Fibroblast of skin of scalp (primary cell): ENCODE data around the gene MYO1D.
A peak's percentile ranks its signal among the peaks of the same experiment; 100 is the strongest.
"Not testable (repeated sequence)": the region's sequence is repeated elsewhere in the genome, so short reads cannot be mapped to it uniquely, and the experiment has no call there.

Experiments
- DNase-seq: peaks from one replicate; pipeline ENCODE4 v3.0.0-alpha.2; 2013

MYO1D gene

DNA sequence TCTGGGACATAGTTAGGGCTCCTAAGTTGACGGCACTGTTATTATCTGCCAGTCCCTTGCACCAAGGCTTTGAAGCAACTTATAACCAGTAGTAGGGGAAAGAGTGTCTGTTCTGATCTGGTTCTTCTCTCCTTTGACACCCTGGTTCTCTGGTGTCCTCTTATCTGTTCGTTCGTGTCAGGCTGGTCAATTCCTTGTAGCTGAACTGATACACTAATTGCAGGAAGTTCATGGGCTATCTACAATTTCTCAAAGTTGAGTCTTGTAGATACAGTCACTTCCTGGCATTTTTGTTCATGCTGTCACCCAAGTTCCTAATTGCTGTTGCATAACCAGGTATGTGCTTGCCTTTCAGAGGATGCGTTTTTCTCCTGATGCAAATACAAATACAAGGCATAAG, 17.3 kb upstream of the MYO1D start:
- no peak for DNase-seq

DNA sequence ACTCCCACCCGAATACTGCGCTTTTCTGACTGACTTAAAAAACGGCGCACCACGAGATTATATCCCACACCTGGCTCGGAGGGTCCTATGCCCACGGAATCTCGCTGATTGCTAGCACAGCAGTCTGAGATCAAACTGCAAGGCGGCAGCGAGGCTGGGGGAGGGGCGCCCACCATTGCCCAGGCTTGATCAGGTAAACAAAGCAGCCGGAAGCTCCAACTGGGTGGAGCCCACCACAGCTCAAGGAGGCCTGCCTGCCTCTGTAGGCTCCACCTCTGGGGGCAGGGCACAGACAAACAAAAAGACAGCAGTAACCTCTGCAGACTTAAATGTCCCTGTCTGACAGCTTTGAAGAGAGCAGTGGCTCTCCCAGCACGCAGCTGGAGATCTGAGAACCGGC, 10.5 kb upstream of the MYO1D start:
- not testable (repeated sequence) for DNase-seq

DNA sequence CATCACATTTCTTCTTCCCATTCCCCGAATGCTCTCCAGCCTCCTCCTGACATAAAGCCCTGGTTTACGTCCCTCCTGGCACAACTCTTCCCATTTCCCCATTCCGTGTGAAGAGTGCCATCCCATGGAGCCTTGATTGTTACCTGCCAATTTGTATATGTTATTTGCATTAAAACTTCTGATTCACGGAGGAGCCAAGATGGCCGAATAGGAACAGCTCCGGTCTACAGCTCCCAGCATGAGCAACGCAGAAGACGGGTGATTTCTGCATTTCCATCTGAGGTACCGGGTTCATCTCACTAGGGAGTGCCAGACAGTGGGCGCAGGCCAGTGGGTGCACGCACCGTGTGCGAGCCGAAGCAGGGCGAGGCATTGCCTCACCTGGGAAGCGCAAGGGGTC, 10.0 kb upstream of the MYO1D start:
- not testable (repeated sequence) for DNase-seq

DNA sequence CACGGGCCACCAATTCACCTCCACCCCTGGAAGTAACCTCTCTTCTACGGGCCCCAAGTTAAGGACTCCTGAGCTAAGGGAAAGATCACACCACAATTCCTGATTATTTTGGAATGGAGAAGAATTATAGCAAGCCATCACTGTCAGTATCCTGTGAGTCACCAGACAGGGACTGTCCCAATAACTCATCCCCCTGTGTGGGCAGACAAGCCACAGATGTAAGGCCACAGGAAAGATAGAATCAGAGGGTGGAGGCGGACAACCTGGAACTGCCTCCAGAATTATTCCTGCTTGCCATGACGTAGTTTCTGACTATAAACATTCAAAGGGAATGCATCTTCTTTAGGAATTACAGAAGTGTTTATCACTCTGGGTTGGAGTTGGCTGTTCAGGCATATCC, 5.8 kb upstream of the MYO1D start:
- peak; percentile 20 for DNase-seq

DNA sequence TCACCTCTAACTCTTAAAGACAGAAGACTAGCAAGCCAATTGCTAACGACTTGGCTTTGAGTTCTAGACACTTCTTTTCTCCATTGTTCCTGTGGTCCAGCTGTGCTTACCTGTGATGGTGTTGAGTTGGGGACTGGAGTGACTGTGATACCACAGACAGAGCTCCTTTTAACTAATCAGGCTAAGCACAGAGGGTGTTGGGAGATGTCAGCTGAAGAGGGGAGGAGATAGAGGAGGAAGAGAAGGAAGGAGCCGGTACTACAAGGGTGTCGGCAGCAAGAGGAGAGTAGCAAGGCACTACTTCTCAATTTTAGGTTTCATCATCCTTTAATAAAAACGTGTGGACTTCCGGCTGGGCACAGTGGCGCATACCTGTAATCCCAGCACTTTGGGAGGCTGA, 5.1 kb upstream of the MYO1D start:
- DNase-seq = no peak

DNA sequence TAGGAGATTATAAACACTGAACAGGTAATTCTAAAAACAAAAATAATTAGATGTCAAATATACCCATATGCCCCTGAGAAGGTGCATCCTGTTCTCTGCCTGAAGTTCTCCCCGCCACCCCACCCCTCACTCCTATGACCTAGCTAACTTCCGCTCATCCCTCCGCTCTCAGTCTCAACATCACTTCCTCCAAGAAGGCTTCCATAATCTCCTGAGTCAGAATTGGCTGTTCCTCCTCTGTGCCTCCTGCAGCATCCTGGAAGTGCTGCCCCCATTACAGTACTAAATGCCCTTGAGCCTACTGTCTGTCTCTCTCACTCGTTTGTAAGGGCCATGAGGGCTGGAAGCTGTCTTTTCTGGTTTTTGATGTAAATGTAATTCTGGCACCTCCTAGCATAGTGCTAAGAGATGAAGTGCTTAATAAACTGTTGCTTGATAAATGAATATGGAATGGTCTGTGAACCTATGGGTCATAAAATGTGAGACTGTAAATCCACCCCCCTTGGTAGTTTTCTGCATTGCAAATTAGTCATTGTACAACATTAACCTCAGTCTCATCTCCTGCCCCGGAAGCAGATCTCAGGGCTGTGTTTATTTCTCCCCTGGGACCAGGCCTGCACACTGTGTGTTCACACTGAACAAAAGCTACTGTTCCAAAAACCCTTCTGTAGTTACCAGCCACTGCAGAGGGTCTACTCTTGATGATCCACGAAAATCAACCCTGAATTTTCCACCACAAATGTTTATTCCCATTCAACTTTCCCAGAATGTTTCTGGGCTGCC, 3.9 kb upstream of the MYO1D start:
- peak; percentile 23 for DNase-seq

DNA sequence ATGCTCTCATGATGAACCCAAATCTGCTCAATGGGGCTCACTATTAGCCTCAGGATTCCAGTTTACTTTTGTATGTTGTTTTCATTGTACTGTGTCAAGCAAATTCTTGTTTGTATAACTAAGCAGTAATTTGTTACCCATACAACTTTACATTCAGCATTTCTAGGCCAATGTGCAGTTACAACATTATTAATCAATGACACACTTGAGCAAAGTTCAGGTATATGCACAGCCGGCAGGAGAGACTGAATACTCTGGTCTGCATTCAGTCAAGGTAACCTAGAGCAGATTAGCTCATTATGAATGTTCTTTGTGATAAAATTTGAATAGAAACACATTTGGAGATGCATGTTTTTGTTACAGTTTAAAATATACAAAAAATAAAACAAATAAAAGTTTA, 2.2 kb upstream of the MYO1D start:
- no peak for DNase-seq

DNA sequence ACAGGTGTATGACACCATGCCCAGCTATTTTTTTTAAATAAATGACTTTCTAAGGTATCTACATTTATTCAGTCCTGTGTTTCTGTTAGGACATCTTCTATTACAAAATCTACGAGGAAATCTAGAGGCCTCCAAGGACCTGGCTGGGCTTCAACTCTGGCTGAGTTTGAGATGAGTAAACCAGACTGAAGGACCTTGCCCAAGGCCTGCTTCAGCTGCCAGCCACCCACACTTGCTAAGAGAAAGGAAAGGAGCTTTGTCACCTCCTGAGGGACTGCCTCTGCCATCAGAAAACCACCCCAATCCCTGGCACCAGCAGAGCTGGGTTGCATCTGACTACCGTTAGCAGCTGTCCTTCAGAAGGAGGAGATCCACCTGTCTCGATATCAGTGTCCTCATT, 1.3 kb upstream of the MYO1D start:
- peak; percentile 25 for DNase-seq

DNA sequence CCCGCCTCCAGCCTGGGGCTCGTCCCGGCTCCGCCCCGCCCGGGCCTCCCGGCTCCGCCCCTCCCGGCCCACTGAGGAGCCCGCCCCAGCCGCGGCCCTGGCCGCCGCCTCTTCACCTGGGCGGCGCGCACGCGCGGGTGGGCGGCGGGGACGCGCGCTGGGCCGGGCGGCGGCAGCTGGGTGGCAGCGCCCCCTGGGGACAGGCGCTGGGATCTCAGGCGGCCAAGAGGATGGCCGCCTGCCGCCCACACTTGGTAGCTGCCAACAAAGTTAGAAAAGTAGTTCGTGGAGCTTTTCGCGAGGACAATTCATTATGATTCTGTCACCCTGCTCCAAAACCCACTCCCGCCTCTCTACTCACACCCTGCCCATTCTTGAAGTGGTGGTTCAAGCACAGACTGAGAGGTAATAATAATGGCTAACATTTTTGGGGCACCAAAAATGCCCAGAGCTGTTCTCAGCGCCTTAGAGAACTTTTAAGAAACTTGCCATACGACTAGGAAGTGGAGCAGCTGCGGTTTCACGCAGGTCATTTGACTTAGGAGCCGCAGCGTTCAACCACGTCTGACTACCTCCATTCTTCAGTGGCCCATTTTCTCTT, 340 bp upstream of the MYO1D start:
- DNase-seq = peak; percentile 93

DNA sequence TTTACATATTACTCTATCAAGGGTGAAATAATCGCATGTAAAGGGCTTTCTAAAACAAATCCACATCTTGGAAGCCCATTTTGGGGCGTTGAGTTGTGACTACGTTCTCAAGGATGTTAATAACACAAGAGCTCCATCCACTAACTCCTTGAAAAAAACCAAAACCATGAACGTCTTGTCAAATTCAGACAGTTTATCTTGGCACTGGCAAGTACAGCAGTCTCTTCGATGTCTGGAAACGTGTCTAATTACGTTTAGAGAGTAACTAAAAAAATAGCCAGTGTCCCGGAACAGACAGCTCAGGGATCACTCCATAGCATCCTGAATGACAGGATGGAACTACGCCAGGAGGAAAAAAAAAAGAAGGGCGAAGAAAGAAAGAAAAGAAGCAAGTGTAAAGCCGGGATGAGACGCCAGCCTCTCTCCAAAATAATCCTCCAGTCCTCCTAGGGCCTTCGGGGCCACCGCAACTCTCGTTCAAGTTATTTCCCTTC, 954 bp downstream of the MYO1D start:
- DNase-seq = peak; percentile 68

DNA sequence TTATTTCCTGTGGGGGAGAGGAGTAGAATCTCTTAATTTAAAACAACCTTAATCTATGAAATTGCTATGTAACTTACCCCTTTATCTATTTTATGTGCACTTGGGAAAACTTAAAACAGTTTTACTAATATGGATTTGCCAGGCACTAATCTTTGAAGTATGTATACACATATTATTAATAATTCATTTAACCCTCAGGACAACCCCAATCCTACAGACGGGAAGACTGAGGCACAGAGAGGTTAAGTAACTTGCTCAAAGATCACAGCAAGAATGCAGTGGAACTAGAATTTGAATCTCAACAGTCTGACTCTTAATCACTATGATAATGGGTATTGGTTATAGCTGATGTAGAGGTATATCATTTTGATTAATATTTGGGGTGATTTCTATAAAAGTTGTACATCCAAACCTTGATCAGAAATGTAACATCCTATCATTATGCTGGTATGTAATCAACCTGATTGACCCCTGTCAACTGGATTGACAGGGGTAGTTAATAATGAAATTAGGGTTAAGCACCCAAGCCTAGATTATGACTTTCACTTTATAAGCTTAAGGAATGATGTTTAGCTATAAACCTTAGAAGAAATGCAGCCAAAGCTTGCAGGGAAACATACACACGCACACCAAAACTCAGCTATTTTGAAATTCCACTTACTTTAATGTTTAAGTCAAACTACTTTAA, 1.6 kb downstream of the MYO1D start:
- no peak for DNase-seq

DNA sequence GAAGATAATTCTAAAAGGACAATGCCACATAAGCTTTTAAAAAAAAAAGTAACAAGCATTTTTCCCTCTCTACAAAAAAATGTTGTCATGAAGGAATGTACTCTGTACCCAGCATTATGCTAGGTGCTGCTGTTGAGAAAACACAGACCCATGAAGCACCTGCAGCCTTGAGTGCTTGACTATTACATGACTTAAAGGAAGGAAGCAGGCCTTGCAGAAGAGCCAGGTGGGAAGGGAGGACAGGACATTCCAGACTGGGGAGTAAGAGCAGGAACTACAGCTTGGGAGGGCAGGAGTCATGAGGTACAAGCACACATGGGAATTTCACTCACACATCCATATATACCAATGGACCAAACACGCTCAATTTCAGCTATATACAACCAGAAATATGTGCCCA, 3.8 kb downstream of the MYO1D start:
- DNase-seq = no peak

DNA sequence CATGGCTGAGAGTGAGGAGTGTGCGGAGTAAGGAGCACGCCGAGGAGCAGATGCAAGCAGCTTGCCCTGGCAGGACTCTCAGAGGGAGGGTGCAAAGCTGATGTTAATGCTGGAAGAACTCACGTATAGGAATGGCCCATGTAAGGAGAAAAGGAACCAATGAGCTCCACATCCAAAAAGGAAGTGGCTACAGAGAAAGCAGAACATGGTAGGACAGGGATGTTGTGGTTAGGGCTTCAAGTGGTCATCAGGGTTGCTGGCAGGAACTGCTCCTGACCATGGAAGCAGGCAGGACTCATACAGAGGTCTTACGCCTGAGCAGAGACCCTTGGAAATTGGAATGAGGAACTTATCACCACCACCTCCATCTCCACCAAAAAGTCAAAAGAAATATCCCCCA, 5.2 kb downstream of the MYO1D start:
- no peak for DNase-seq

DNA sequence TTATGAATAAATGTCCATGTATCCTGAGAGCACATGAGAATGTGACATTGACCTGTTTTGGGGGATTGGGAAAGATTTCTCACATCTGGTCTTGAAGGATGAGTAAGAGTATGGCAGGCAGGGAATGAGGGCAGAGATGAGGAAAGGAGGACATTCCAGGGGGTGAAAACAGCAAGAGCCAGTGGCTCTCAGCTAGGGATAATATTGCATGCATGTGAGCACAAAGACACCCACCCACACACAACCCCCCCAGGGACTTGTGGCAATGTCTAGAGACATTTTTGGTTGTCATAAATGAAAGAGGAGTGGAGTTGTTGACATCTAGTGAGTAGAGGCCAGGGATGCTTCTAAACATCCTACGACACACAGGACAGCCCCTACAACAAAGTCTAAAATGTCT, 6.0 kb downstream of the MYO1D start:
- DNase-seq = peak; percentile 95

DNA sequence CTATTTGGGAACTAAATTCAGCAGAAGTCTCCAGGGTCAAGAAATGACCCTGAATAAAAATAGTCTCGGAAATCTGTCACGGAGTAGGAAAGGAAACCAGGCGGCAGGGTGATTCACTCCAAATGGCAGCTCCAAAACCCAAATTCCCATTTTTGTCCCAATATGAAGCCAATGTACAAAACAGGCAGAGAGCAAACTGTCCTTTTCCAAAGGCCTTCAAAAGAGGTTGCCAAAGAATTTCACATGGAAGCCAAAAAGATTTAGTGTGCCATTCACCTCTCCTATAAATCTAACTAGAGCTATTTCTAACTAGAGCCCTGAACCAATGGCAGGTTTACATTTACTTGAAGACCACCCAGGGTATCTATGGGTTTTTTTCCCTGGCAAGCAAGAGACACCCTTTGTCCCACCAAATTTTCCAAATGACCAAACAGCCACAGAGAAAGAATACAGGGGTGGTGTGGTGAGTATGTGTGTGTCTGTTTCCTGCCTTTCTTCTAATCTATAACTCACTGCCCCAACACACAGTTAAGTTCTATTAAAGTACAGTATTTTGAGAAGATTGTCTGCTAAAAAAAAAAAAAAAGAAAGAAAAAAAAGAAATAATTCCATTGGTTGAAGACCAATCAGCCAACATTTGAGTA, 6.8 kb downstream of the MYO1D start:
- peak; percentile 62 for DNase-seq

DNA sequence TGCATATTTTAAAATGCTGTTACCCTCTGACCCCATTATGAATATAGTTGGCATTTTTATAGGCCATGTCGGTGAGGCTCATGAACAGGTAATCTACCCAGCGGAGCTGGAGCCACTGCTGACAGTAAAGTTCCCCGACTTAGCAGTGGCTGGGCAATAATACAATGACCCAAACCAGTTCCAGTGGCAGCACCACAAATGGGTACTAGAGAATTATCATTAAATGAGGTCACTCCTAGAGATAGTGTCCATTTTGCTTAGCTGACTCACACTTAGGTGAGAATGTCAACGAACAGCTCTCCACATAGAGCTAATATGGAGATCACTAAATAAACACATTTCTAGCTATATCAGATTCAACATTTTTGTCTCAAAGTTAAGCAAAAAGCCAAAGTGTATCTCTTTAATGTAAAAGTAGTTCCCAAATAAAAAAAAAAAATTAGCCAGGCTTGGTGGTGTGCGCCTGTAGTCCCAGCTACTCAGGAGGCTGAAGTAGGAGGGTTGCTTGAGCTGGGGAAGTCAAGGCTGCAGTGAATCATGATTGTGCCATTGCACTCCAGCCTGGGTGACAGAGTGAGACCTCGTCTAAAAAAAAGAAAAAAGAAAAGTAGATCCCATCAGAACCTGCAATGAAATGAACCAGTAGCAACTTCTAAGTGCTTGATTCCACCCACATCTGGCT, 7.4 kb downstream of the MYO1D start:
- no peak for DNase-seq

DNA sequence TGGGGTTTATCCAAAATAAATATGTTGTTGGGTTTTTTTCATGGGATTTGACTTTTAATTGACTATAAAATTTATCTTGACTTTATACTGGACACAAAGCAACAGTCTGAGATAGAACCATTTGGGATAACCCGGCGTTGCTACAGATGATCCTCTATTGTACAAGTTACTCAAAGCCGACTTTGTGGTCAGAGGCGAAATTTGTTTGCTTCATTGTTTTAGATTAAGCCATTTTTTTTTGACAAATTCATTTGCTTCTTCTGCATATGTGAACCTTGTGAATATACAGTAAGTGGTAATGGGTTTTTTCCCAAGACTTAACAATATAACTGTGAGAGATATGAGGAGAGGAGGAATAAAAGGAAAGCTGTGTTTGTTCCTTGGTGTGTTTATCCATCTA, 11.8 kb downstream of the MYO1D start:
- no peak for DNase-seq

DNA sequence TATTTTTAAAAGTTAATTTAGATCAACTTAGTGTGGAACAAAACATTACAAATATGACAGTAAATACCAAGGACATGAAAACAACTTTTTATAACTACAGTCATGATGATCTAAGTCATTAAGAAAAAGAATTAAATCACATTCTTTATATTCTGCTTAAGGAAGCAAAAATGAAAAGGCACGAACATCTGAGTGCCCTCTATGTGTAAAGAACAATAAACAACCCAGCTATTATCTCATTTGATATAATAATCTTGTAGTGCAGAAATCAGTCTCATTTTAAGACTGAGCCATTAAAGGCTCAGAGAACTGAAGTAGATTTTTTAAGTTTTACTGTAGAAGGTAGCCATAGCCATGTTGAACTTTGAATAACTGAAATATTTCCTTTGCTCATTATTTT, 13.4 kb downstream of the MYO1D start:
- no peak for DNase-seq

DNA sequence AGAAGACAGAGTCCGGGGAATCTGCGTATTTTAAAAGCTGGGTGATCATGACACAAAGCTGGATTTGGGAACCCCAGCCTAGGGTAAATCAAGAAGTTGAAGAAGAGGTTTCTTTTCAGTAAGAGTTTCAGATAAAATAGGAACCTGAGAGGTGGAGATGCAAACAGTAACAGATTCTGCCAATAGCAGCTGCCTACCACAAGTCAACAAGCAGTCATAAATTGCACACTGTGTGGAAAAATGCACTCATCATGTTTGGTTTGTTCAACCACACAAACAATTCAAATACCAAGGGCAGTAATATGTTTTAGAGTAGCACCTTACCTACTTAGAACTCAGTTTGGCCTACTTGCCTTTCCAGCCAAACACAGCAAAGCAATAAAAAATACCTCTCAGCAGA, 14.0 kb downstream of the MYO1D start:
- no peak for DNase-seq

DNA sequence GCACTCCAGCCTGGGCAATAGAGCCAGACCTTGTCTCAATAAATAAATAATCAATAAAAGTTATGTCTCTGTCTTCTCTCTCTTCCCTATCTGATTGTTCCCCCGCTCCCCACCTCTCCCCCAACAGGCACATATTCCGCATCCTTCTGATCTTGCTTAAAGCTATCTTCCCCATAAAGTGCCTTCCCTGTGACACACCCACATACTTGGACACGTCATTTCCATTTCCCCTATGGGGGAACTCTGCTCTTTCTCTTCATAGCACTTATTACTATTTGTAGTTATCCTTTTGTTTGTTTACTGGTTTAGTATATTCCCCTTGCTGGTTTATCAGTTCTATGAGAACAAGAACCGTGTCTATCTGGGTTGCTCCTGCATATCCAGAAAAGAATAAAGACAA, 14.9 kb downstream of the MYO1D start:
- no peak for DNase-seq

DNA sequence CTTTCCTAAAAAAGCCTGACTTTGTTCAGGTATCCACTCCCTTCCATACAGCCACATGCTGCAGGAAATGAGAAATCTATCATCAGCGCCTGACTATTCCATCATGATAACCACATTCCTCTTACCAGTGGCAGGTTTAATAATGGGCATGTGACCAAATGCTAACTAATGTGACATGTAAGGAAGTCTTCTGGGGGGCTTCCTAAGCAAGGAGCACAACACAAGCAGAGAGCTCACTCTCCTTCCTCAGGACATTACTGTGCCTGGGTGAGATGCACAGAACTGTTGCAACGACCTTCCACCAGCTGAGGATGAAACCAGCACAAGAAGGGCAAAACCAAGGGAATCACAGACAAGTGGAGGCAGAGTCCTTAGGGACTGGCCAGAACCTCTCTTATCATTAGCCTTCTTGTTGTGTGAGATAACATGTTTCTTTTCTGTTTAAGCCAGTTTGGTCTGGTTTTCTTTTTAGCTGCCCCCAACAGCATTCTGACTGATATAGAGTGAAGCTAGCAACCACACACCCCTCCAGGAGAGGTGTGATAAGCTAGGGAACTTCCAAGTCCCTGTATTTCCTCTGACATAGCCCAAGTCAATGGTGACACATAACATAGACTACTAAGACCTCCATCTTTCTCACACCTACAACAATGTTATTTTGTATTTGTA, 16.9 kb downstream of the MYO1D start:
- no peak for DNase-seq

DNA sequence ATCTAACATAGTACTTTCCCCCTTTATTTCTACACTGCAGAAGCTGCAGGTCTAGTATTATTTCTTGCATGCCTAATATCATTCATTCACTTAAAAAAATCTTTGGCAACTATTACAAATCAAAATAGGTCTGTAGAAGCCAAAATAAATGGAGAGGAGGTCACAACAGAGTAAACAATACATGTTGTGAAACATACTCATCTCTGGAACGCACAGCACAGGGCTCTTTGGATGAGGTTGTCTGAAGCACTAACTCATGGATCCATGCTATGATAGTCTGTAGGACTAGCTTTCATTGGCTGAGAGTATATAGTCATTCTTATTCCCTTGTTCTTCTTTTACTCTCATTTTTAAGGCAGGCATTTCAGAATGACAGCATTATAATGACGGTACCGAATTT, 21.3 kb downstream of the MYO1D start:
- no peak for DNase-seq
